HG03575 (cell line): ENCODE data around the gene OR51I1.

ENCODE experiments used
- ATAC-seq: cut with Tn5 transposase; IDR thresholded peaks from one replicate; pipeline ENCODE4 v1.9.1; 2021; ENCODE audit not compliant: unreplicated experiment, insufficient number of reproducible peaks, low FRiP score; ENCODE audit errors: extremely low read depth

OR51I1 gene

GRCh38 chr11:5441414-5441813, at the start of gene OR51I1:
TSS of gene OR51I1 (minus strand) at chr11:5441514. CDS start at chr11:5441514, 0 bp downstream.
- ATAC-seq, result no peak

GRCh38 chr11:5489576-5490357, 48.5 kb upstream of the OR51I1 start:
- no peak for ATAC-seq

- ATAC-seq, result no peak
Measured at GRCh38 chr11:5488798-5489399, 47.6 kb upstream of the OR51I1 start.

- no peak for ATAC-seq
Measured at GRCh38 chr11:5488385-5488784, 47.1 kb upstream of the OR51I1 start, which contains the start of gene OR52D1. TSS of gene OR52D1 (plus strand) at chr11:5488685. CDS start at chr11:5488707, 22 bp downstream.

GRCh38 chr11:5486421-5486820, 45.1 kb upstream of the OR51I1 start:
- ATAC-seq, result no peak

- no peak for ATAC-seq
Measured at GRCh38 chr11:5486003-5486402, 44.7 kb upstream of the OR51I1 start.

GRCh38 chr11:5476186-5476819, 35.0 kb upstream of the OR51I1 start:
- no peak for ATAC-seq

GRCh38 chr11:5473921-5474320, 32.6 kb upstream of the OR51I1 start:
- ATAC-seq, result no peak

GRCh38 chr11:5467527-5467926, 26.2 kb upstream of the OR51I1 start:
- ATAC-seq, result no peak

- no peak for ATAC-seq
Measured at GRCh38 chr11:5460983-5461621, 19.8 kb upstream of the OR51I1 start.

- ATAC-seq, result no peak
Measured at GRCh38 chr11:5449432-5449831, 8.1 kb upstream of the OR51I1 start.

GRCh38 chr11:5449023-5449422, 7.7 kb upstream of the OR51I1 start, which contains the start of gene OR51I2:
TSS of gene OR51I2 (plus strand) at chr11:5449323. CDS start at chr11:5453489, 4,166 bp downstream.
- ATAC-seq, result no peak

GRCh38 chr11:5443835-5444393, 2.6 kb upstream of the OR51I1 start:
- ATAC-seq, result no peak

GRCh38 chr11:5423131-5423530, 18.2 kb downstream of the OR51I1 start:
- no peak for ATAC-seq

- no peak for ATAC-seq
Measured at GRCh38 chr11:5421811-5422210, 19.5 kb downstream of the OR51I1 start, which contains the start of gene OR51Q1. TSS of gene OR51Q1 (plus strand) at chr11:5422111. CDS start at chr11:5422201, 90 bp downstream.

GRCh38 chr11:5420993-5421392, 20.3 kb downstream of the OR51I1 start:
- ATAC-seq, result no peak

- no peak for ATAC-seq
Measured at GRCh38 chr11:5405173-5405572, 36.1 kb downstream of the OR51I1 start.

- ATAC-seq, result no peak
Measured at GRCh38 chr11:5398936-5399335, 42.4 kb downstream of the OR51I1 start.

GRCh38 chr11:5394091-5394490, 47.2 kb downstream of the OR51I1 start:
- no peak for ATAC-seq
